CD4-positive, alpha-beta T cell treated with Interferon gamma for 1 hour (primary cell): Measurements from ENCODE around the gene UBE2E1.
"Not testable (repeated sequence)": the region's sequence is repeated elsewhere in the genome, so short reads cannot be mapped to it uniquely, and the experiment has no call there.

ENCODE experiments used
- DNase-seq: peaks from one replicate; pipeline ENCODE4 v3.0.0-alpha.2; 2020

UBE2E1 gene

DNA sequence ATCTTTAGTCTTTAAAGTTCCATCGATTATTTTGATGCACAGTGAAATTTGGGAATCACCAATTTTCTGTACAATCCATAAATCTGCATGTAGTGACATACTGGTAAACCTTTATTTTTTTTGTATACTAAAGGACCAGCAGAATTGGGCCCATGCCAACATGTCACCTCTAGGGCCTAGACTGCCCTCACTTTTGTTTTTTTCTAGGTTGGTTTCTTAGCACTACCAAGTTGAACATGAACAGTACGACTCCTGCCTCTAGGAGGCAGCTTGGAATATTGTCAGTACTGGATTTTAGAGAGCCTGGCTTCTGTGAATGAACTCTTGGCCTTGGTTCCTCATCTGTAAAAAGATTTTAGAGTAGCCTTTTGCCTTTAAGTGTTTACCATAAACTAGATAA is 78.7 kb downstream of the UBE2E1 start:
- no peak for DNase-seq

DNA sequence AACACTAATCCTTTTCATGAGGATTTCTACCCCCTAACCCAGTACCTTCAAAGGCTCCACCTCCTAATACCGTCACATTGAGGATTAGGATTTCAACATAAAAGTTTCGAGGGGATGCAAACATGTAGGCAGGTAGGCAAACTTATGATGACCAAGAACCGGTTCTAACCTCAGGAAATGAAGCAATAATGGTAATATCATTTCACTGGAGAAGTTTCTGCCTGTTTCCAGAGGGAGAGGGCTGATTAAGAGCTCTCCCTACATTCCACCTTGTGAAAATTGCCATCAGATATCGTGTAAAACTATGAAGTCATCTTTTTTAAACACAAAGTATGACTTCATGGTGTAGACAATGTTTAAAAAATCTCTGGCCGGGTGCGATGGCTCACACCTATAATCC is 79.5 kb downstream of the UBE2E1 start:
- no peak for DNase-seq

DNA sequence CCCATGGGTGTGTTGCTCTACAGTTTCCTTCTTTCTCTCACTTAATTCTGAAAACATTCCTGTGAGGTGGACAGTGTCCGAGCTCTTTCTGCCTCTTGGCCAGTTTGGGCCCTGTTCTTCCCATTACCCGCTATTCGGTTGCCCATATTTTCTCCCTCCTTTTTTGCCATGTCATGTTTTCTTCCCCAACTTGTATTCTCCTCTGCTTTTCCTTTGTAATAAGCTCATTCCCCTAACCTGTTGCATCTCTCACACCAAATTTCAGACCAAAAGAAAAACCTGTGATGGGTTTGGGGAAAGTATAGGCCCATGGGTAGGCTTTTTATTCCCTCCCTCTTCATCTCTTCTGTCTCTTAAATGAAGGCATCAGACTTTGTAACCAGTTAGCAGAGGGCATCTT is 80.6 kb downstream of the UBE2E1 start:
- no peak for DNase-seq

DNA sequence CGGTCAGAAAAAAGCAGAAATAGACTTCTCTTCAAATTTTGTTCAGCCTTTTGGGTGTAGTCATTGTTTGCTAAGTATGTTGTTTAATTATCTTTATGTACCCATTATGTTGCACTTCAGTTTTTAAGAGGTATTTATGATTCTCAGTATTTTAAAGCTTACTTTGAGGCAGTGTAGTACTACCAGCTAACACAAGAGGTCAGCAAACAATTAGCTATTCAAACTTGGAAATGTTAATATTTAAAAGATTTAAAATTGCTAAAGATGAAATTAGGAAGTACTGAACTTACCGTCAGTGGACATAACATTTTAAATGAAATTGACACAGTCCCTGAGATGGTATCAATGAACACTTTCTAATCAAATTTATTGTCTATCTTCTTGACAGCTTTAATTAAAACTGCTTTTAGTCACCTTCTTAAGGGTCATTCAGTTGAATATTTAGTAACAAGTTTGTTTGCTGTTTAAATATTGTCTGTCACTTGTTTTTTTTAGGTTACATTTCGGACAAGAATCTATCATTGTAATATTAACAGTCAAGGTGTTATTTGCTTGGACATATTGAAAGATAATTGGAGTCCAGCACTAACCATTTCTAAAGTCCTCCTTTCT is 83.0 kb downstream of the UBE2E1 start:
- no peak for DNase-seq

DNA sequence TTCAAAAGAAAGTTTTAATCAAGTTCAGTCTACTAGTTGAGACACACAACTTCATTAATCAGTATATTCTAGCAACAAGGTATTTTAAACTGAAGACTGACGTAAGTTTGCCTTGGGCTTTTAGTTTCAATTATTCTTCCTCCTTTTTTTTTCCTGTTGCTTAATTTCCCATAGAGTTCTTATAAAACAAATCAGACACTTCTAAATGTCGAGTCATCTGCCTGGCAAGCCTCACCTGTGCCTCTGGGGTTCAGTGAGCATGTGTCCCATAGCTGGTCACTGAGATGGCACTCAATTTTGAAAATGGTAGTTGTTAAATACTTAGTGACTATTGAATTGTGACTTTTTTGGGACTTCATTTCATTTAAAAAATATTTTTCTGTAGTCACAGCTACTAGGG is 83.6 kb downstream of the UBE2E1 start:
- no peak for DNase-seq

DNA sequence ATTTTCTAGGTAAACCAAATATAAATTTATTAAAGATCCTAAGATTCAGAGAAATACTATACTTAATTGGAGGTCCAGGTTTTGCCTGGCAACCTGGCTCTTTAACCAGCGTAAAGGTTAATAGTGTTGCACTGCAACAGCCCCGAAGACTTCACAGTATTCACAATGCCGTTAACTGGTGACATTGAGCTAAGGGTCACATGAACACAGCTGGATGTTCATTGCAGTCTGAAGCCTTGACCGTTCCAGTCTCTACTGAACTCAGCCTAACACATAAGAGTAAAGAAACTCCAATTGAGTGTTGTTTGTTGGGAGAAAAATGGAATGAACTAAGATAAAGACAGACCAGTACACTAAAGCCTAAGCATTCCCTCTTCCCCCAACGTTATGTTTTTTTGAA is 84.2 kb downstream of the UBE2E1 start:
- DNase-seq, result no peak

DNA sequence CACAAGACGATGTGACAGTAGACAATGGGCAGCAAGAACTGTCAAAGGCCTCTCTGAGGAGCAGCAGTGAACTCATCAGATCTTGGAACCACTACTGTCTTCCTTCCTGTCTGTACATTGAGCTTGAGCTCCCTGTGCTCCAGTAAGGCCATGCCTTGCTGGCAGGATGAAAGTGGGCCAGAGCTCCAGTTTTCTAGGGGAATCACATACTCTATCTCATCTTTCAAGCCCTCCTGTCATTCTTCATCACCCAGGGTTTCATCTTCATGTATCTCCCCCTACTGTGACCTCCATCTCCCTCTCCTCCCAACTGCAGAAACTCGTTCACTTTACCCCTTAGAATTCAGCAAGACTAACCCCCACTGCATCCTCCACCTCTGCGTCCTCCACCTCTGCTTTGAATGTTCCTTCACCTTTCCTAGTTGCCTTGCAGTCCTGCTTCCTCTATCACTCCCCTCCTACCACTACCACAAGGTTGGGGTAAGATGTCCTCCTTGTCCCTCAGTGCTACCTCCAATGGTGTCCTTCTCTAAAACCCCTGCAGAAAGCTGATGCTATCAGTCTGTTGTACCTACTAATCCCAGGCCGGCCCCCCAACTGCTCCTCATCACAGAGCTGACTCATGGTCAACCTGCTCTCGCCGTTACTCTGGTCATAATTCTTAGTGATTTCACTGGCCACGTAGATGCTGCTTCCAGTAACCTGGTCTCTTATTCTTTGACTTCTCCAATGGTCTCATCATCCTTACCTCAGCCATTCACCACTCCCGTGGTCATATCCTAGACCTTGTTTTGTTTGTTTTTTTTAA is 88.7 kb downstream of the UBE2E1 start:
- DNase-seq, result no peak

DNA sequence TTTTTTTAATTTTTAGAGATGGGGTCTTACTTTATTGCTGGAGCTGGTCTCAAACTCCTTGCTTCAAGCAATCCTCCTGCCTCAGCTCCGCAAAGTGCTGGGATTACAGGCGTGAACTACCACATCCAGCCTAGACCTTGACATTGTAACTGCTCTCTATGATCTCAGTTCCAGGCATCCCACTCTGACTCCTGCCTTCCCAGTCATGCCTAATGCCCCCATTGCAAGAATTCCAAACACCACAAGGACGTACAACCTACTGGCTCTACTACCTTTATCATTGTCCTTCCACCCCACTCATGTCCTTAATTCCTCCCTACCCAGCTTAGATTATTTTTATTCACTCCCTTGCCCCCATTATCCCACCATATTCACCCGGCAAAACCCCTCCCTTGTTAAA is 89.4 kb downstream of the UBE2E1 start:
- DNase-seq, result no peak

DNA sequence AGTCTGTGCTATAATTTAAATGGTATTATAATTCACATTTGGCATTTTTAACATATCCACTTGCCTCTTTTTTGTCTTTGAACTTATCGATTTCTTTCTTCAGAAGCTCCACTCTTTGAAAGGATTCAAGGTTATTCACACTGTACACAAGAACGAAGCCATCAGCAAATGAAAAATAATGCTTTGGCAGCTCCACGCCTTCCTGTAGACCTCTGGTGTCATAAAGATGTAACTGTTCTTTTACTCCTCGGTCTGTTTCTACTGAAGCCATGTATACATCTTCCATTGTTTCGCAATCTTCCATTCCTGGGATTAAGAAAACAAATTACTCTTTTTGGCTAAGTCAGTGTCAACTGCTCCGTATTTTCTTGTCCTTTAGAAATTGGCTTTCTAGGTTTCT is 95.0 kb downstream of the UBE2E1 start:
- DNase-seq, result no peak

DNA sequence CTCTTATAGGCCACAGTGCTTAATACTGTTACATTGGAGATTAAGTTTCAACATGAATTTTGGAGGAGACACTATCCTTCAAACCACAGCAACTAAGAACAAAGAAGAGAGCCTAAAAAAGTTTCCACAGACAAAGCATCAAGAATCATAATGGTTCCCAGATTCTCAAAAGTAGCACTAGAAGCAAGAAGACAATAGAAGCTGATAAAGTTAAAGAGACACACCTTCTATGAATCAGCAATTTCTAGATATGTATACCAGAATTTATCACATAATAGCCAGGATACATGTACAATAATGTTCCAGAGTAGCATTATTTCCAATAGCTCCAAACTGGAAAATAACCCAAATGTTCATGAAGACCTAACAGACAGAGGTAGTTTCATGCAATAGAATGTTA is 98.8 kb downstream of the UBE2E1 start:
- no peak for DNase-seq

DNA sequence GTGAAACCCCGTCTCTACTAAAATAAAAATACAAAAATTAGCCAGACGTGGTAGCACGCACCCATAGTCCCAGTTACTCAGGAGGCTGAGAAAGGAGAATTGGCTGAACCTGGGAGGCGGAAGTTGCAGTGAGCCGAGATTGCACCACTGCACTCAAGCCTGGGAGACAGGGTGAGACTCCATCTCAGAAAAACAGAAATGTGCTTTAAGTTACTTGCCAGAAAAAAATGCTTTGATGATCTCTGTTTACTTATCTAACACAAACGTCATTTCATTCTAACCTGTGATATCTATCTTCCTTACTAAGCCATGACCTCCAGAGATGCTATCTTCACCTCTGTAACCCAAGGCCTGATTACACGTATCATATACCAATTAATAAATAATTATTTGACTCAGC is 103.6 kb downstream of the UBE2E1 start:
- no peak for DNase-seq

DNA sequence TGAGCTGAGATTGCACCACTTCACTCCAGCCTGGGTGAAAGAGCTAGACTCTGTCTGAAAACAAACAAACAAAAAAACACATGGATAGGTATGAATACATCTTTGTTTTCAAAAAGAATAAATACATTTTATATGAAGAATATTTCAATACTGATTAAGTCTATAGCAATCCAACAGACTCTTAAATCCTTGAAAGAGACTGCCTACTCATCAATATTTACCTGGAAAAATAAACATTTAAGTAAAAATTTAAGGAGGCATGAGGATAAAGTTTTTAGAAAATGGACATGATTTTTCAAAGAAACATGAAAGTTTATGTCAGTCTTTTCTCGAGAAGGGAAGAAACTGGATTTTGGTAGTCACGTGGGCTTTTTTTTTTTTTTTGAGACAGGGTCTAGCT is 105.6 kb downstream of the UBE2E1 start:
- DNase-seq, result no peak

DNA sequence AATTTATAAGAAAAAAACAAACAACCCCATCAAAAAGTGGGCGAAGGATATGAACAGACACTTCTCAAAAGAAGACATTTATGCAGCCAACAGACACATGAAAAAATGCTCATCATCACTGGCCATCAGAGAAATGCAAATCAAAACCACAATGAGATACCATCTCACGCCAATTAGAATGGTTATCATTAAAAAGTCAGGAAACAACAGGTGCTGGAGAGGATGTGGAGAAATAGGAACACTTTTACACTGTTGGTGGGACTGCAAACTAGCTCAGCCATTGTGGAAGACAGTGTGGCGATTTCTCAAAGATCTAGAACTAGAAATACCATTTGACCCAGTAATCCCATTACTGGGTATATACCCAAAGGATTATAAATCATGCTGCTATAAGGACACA is 106.6 kb downstream of the UBE2E1 start:
- not testable (repeated sequence) for DNase-seq

DNA sequence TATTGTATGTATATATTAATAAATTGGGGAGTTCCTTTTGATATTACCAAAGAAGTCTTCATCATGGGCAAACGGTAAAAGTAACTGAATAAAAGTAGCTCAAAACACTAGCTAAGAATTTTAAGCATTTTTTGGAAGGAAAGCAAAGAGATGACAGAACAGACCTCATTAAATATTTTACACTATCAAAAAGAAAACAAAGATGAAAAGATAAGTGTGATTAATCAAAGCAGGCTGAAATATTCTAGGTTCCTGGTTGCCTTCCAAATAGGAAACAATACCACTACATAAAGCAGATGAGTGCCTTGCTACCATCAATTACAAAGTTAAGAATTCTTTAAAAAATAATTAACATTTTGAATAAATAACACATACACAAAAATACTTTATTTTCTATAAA is 107.4 kb downstream of the UBE2E1 start:
- no peak for DNase-seq

DNA sequence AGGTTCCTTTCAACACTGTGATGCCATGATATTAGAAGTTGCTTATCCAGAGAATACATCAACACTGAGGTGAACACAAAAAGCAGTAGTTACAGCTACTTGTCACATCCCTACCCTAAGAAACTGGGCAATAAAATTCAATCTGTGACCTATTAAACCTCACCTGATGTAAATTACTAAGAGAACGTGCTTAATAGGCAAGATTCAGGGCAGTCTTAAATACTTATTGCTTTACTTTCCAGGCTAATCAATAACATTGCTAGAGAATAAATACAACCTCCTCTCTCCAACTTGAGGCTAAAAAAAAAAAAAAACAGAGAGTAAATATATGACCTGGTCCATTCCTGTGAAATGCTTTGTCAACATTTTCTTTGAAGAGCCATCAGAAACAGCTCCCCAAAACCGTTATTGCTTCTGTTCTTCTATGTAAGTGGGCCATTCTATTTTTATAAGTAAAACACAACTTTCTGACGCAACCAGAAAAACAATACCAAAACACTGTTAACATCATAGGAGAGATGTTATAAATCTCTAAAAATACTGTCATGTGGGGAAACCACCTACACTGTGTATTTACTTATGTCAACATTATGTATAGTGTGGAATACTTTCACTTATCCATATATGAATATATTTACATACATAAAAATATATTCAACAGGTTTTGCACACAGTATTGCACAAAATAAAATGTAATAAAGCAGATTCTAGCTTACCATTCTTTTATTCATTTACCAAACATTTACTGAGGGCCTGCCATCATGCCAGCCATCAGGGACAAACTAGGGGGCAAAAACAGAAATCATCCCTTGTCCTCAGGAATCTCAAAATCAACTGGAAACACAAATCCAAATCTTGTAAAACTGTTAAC is 108.4 kb downstream of the UBE2E1 start:
- no peak for DNase-seq

DNA sequence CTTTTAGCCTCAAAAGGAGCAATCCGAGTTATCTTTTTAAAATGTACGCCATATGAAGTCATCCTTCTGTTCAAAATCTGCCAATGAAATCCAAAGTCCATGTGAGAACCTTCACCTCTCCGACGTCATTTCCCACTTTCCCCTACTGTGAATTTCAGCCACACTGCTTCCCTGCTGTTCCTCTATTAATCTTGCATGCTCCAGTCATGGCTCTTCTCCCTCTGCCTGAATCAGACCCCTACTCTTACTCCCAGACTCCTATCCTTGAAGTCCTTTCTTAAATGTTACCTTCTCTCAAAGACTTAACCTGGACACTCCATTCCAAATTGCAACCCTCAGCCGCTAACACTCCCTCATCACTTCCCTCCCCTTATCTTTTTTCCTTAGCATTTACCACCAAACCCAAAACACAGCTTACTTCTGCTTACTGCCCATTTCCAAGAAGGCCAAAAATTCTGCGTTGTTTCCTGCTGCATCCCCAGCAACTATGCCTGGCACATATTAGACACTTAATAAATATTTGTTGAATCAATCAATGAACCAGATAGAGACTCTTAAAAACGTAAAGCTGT is 109.9 kb downstream of the UBE2E1 start:
- no peak for DNase-seq

DNA sequence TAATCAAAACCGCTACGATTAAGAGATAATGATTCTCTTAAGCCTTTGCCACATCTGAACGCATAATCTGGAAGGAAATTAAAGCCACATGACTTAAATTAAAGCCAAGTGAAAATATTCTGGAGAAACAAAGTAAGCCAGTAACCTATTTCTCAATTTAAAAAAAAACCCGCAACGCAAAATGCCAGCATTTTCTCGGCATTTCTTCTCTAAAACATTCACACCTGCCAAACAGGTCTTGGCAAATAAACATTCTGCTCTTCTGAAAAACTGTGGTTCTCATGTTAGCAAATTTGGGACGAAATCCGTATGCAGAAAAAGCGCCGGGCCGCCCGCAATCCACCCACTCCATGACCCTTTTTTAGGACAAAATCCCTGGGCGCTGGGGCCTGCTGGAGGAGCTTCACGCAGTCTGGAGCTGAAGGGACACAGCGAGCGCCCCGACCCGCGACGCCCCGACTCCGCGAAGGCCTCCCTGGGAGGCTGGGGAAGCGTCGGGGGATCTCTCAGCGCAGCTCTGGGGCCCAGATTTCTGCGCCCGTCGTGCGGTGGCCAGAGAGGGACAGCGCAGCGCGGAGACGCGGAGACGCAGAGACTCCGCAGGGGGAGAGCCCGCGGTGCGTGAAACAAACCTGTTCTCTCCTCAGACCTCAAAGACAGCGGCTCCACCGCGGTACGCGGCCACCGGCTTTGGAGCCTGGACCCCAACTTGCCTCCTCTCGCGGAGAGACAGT is 110.6 kb downstream of the UBE2E1 start:
- DNase-seq, result no peak

DNA sequence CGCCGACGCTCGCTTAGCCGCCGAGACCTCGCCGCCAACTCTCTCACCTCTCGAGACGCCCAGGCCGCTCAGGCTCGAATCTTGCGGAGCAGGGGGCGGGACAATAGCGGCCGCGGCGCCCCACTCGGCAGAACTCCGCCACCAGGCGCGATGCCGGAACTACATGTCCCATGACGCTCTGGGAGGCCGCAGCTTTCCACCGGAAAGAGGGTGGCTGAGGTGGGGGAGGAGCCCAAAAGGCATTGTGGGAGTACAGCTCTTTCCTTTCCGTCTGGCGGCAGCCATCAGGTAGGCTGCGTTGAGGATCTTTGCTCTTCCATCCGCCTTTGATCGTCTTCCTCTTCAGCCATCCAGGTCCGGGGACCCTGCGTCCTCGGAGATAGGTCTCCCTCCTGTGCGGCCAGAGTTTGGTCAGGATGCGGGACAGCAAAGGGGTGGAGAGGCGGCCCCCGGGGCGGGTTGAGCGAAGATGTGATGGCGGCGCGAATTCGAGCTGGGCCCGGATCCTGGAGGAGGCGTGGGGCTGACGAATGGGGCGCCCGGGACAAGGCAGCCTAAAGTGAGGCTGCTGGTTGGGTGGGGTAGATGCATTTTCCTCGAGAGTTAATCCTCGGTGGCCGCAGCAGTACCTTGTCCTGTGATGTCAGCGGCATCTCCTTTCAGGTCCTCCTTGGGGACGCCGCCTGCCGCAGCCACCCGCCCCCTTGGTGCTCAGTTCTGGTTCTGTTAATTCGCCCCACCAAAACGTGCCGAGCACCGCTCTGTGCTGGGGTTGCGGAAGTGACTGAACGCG is 111.3 kb downstream of the UBE2E1 start, which contains the start of the genes NKIRAS1 and RPL15:
Gene NKIRAS1, minus strand, starts transcription at position 105 of the 793 bp plus-strand sequence. CDS start 6,086 bp downstream, outside the sequence.
Gene RPL15, plus strand, starts transcription at position 247 of the 793 bp plus-strand sequence. CDS start 728 bp downstream, outside the sequence.
- DNase-seq, result peak; percentile 97

DNA sequence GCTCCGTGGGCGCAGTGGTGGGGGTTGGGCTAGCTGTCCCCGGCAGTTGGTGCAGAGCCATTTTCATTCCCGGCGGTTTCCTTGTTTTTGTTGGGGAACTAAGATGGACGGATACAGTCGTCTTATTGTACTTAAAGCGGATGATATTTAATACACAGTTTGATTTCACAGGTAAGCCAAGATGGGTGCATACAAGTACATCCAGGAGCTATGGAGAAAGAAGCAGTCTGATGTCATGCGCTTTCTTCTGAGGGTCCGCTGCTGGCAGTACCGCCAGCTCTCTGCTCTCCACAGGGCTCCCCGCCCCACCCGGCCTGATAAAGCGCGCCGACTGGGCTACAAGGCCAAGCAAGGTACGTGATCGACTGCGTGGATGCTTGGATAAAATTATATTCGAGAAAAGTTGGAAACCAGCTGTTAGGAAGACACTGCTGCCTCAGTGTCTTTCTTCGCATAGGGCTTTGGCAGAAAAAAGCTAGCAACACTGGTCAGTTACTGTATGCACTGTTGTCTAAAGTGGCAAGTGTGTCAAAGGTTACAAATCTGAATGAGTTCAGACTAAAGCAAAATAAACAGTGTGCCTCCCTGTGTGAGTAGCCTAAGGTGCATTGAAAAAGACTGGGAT is 112.0 kb downstream of the UBE2E1 start:
- DNase-seq, result not testable (repeated sequence)

DNA sequence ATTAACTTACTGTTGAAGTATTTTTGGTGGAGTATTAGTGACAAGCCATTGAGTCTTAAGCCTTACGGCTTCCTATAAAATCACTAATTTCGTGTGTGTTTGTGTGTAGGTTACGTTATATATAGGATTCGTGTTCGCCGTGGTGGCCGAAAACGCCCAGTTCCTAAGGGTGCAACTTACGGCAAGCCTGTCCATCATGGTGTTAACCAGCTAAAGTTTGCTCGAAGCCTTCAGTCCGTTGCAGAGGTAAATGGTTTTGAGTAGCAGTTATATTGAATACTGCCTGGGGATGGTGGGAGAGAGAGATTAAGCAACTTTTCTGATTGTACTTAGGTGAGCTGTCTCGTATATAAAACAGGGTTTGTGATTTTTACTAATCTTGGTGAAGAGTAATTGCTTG is 112.6 kb downstream of the UBE2E1 start:
- DNase-seq, result not testable (repeated sequence)

DNA sequence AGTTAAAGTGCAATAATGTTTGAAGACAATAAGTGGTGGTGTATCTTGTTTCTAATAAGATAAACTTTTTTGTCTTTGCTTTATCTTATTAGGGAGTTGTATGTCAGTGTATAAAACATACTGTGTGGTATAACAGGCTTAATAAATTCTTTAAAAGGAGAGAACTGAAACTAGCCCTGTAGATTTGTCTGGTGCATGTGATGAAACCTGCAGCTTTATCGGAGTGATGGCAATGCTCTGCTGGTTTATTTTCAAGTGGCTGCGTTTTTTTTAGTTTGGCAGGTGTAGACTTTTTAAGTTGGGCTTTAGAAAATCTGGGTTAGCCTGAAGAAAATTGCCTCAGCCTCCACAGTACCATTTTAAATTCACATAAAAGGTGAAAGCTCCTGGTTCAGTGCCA is 113.9 kb downstream of the UBE2E1 start:
- no peak for DNase-seq
